Stimulated activated CD4-positive, alpha-beta T cell treated with anti-CD3 and anti-CD28 coated beads, Interleukin-1b, Interleukin-23, amount 100 ng/mL, for 24 hours (primary cell): ENCODE measurements around the gene DBNDD1.
"Not testable (repeated sequence)": the region's sequence is repeated elsewhere in the genome, so short reads cannot be mapped to it uniquely, and the experiment has no call there.

ENCODE experiments used
- DNase-seq, 4 experiments: peaks; one replicate each; pipeline ENCODE4 v3.0.0-alpha.2; 2020; ENCODE audit warnings: low read depth in 4 of 4, low spot score in 1 of 4

The DBNDD1 gene

DNA sequence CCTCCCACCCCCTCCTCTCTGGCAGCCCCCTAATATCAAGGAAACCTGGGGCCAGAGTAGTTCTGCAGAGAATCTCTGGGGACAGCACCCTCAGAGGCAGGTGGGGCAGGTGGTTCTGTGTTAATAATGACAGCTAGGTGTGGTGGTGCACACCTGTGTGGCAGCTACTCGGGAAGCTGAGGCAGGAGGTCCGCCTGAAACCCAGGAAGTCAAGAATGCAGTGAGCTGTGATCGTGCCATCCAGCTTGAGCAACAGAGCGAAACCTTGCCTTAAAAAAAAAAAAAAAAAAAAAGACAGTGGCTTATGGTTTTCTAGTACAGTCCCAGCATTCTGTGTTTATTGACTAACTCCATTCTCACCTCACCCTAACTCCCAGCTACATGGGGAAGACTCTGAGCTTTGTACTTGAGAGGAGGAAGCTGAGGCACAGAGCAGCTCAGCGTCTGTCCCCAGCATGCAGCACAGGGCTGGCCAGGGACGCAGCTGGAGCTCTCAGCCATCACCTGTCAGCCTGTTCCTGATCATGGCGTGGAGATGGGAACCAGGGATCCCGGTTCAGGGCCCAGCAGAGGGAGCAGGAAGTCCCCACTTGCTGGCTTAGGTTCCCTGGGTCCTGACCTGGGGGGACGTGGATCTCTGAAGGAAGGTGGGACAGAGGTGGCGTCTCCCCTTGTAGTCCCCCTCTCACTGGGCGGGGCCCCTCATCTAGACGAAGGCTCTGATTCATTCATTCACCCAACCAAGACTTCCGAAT lies 6.1 kb downstream of the DBNDD1 start:
- no peak for DNase-seq

DNA sequence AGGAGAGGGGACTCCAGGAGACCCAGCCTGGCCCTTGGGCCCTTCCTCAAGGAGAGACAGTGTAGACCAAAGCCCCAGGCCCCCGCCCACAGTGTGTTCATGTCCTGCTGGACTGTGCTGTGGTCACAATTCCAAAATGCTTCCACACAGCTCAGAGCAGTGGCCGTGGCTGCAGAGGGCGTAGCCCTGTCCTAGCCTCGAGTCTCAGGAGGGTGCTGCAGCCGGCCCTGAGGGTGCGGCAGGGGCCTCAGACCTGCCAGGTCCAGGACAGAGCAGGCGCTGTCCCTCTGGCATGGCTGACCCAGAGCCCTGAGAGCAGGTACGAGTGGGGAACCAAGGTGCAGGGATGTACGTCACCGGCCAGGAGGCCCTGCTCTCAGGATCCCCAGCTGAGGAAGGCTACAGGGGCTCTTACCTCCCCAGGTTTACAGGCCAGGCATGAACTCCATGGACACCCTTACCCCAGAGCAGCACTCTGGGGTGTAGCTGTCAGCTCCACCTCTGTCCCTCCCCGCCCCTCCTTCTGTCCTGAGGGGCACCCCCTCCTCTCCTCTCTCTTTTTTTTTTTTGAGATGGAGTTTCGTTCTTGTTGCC lies 7.3 kb downstream of the DBNDD1 start:
- no peak for DNase-seq

DNA sequence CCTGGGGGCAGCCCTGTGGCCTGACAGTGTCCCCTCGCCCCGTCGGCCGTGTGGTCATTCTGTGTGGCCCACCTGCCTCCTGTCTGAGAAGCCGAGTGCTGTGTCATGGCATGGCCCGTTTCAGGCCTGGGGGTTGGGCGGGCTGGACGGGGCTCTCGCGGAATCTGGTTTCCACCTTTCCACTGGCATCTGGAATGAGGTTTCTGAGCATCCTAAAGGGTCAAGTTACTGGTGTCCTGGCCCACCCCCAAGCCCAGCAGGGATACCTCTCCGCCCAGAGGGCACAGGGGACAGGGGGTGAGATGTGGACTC lies 7.8 kb downstream of the DBNDD1 start:
- DNase-seq: no peak

DNA sequence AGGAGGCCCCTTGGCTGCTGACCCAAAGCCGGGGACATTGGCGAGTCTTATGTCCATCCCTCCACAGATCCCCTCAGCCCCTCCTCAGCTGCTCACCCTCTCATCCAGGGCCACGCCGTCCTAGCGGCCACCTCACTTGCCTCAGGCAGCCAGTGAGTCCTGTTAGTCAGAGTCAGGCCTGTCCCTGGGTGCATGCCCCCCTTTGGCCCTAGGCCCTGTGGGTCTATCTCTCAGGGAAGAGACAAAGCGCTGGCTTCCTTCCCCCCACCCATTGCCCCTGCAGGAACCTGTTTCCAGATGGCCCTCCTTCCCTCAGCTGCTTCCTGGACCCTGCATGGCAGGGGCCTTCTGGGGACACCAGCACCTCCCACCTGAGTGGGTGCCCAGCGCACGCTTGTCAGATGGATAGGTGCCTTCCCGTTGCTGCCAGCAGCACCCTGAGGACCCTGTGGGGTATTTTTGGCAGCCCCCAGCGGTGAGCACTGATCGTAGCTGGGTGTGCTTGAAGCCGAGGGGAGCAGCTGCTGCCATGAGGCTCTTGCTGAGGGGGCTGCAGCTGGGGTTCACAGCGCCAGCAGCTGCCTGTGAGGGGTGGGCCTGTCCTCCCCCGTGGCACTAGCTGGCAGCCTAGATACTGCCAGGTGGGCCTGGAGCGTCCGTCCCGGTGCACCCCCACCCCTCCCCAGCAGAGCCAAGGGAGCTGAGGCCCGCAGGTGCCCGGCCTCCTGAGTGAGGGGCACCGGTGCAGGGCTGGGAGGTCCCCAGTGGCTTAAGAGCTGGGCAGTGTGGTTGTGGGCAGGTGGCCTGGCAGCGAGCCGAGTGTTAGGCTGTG lies 8.4 kb downstream of the DBNDD1 start:
- DNase-seq: no peak

DNA sequence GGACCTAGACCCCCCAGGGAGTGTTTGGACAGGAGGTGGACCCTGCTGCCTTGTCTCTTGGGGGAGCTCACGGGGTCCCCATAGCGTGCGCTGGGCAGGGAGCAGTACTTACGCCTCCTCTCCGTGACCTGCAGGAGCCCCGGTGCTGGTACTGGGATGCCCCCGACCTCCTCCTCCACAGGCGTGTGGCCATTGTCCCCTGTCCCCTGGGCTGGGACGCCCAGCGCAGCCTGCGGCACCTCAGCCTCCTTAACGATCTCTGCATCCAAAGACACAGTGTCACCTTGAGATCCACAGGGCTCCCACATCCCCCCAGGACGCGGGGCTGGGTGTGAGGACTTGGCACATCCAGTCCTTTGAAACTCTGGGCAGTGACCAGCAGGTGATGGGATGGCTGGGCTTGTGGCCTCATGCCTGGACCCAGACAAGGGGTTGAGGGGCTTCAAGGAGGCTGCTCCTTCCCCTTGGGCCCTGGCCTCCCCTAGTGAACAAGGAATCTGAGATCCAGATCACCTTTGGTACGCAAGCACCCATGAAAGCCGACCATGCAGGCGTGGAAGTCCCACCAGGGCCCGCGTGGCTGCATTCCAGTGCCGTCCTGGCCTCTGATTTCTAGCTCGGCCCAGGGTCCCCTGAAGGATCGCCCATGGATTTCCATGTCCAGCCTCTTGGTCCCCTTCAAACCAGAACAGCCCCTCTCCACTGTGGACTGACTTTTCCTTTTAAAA lies 9.9 kb downstream of the DBNDD1 start:
- no peak for DNase-seq

DNA sequence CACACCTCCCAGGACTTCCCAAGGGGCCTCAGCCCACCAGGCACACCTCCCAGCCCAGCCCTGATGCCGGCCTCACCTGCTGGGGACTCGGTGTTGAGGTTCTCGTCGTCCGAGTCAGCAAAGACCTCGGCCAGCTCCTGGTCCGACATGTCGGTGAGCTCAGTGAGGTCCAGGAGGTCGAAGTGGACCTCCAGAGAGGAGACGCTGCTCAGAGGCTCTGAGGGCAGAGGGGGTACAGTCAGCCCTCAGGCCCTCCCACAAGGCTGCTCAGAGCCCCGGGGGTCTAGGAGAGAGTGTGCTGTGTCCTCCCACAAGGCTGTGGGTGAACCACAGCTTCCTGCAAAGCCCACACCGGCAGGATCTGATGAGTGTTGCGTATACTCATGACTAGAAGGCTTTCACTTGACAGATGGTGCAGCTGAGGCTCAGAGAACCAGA lies 10.5 kb downstream of the DBNDD1 start:
- DNase-seq: peak; percentile 20 to 47 (median 34)

DNA sequence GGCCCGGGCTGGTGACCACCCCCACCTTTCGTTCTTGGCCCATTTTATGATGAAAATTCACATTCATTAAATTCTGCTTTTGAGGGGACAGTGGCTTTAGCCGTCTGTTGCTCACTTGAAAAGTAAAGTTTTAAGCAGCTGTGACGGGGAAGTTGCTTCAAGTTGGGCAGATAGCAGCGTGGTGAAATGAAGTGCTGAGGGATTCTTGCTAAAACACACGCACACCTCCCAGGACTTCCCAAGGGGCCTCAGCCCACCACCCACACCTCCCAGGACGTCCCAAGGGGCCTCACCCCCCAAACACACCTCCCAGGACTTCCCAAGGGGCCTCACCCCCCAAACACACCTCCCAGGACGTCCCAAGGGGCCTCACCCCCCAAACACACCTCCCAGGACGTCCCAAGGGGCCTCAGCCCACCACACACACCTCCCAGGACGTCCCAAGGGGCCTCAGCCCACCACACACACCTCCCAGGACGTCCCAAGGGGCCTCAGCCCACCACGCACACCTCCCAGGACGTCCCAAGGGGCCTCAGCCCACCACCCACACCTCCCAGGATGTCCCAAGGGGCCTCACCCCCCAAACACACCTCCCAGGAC lies 11.5 kb downstream of the DBNDD1 start:
- DNase-seq: not testable (repeated sequence)

DNA sequence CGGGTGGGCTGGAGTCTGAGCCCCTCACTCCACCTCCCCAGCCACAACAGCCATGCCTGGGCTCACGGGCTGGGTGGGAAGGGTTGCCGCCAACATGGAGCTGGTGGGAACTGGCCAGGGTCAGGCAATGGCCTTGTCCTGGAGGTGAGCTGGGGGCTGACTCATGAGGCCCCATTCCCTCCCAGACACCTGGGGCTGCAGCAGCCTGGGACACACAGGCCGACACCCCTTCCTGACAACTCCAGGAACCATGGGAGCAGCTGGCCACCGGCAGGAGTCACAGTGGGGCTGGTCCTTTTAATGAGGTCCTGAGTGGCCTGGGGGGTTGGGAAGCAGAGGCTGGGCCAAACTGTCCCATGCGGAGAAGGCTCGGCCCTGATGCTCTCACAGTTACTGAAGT lies 12.2 kb downstream of the DBNDD1 start:
- DNase-seq: no peak

DNA sequence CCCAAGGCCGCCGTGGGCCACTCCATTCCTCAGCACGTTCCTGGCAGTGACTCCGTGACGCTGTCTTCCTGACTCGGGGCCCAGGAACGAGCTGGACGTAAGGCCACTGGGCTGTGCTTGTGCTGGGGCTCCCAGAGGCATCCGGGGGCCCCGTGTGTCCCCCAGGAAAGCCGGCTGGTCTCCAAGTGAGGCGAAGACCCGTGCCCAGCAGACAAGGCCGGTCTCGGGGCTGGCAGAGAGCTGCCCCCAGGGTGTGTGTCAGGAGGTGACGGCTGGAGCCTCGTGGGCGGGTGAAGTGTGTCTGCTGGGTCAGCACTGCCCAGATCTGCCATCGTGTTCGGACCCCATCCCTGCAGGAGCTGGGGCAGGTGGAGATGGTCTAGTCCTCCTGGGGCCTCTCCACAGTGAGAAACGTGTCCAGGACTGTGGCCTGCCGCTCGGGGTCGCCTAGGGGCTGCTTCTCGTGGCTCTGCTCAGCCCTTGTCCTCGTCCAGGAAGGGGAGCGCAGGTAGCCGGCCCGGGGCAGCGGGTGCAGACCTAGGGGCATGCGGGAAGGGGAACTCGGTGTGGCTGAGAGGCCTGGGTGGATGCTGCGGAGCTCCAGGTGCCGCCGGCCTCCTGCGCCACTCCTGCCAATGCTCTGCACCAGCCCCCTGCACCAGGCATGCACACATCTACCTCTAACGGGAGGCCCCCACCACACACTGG lies 13.1 kb downstream of the DBNDD1 start:
- DNase-seq: no peak

DNA sequence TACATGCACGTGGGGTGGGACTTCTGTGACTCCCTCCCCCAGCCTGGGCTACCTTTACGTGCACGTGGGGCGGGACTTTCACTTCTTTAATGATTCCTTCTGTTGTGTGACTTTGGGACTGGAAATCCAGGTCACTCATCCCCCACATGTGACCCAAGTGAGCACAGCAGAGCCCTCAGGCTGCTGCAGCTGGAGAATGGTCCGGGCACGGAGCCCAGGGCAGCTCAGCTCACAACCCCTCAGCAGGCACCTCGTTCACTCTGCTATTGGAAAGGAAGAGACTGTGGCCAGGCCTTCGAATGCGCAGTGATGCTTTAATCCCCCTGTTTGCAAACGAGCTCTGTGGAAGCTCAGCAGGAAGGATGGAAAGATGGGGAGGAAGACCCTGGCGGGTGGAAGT lies 14.7 kb downstream of the DBNDD1 start:
- DNase-seq: no peak

DNA sequence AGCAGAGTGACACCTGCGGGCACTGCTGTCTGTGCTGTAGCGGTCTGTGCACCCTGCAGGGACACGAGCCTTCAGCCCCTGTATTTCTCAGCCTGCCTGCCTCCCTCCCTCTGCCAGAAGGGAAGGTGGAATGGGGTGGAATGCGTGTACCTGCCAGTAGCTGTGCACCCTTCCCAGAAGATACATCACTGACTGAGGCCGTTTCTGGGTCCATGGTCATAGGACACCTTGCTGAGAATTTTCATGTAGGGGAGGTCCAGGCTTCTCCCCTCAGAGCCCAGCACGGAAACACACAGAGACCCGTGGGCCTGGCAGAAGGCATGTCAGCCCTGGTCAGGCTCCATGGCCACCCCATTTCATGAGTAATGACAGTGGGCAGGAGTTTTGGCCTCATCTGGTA lies 16.5 kb downstream of the DBNDD1 start:
- DNase-seq: no peak

DNA sequence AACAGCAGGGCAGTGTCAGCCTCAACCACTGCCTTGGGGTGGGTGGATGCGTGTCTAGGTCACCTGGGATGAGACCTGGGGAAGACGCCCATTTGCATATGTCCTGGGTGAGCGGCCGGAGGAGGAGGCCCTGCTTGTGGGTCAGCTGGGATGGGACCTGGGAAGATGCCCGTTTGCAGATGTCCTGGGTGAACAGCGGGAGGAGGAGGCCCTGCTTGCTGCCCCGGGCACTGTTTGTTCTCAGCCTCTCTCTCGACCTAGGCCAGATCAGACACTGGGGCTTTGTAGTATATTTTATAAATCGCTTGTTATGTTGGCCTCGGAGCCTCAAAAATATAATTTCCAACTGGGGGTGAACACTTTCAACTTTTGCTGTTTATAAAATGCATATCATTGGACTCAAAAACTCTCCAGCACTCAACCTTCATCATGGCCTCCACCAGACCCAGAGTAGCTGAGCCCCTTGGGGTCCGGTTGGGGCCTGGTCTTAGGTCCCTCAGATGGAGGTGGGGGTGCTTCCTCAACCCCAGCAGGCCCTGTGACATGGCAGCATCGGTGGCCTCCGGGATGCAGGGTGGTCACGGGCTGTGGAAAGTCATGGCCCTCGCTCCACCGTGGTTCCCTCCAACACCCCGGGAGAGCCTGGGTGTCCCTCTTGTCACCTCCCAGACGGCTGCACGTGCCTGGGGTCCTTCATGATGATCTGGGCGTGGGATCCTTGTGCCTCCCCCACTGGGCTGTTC lies 17.3 kb downstream of the DBNDD1 start:
- DNase-seq: no peak

DNA sequence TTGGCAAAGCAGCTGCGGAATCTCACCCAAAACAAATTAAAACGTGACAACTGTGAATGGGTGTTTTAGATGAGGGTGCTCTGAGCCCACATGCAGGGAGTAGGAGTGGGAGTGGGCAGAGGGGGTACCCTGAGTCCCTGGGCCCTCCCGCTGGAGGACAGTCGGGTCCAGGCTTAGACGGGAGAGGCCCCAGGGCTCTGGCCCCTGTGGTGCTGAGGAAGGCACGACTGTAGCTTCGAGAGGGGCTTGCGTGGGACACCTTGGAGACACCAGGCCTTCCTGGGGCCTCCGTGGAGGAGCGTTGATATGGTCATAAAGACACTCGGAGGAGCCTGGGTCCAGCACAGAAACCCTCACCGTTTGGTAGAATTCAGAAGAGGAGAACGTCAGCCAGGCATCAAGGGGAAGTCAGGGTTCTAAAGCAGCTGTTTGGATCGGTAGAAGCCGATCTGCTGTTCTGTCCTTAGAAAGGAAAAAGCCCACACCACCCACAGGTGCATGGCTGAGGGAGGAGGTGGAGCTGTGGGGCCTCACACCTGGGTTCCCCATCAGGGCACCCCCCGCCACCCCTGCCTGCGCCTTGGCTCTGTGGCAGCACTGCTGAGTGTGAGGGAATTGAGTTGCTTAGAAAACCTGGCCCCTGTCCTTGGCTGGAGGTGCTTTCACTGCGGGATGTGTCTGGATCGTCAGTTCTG lies 18.4 kb downstream of the DBNDD1 start:
- no peak for DNase-seq

DNA sequence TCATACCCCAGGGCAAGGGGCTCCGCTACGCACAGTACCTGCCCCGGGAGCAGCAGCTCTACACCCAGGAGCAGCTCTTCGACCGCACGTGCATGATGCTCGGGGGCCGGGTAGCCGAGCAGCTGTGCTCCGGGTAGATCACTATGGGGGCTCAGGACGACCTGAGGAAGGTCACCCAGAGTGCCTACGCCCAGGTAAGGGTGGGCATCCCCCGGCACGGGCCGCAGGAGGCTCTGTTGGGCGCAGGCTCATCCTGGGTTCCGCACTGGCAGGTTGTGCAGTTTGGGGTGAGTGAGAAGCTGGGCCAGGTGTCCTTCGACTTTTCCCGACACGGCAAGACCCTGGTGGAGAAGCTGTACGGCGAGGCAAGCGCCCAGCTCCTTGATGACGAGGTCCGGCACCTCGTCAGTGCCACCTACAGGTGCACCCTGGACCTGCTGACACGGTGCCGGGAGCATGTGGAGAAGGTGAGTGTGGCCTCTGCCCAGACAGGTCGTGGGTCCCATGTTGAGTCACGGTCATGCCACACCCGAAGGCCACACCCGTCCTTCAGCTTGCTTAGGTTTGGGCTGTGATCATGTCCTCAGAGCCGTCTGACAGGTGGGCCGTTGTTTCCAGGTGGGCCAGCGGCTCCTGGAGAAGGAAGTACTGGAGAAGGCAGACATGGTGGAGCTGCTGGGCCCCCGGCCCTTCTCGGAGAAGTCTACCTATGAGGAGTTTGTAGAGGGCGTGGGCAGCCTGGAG lies 19.3 kb downstream of the DBNDD1 start:
- DNase-seq: no peak

DNA sequence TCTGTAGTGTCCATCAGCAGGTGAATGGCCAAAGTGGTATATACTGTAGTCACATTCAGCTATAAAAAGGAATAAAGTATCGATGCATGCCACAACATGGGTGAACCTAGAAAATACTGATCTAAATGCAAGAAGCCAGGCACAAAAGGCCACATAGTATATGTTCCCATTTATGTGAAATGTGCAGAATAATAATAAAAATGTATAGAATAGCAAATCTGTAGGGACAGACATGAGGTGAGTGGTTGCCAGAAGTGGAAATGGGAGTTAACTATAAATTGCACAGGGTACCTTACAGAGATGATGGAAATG lies 23.1 kb downstream of the DBNDD1 start:
- no peak for DNase-seq

DNA sequence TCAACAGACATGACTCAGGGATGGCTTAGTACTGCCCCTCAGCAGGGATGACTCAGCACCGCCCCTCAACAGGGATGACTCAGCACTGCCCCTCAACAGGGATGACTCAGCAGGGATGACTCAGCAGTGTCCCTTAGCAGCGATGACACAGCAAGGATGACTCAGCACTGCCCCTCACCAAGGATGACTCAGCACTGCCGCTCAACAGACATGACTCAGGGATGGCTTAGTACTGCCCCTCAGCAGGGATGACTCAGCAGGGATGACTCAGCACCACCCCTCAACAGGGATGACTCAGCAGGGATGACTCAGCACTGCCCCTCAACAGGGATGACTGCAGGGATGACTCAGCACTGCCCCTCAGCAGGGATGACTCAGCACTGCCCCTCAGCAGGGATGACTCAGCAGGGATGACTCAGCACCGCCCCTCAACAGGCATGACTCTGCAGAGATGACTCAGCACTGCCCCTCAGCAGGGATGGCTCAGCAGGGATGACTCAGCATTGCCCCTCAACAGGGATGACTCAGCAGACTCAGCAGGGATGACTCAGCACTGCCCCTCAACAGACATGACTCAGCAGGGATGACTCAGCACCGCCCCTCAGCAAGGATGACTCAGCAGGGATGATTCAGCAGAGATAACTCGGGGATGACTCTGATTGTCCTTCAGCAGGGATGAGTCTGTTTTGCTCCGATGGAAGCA lies 23.6 kb downstream of the DBNDD1 start:
- peak in 3 of 4 experiments; percentile 15 to 30 (median 16) for DNase-seq

DNA sequence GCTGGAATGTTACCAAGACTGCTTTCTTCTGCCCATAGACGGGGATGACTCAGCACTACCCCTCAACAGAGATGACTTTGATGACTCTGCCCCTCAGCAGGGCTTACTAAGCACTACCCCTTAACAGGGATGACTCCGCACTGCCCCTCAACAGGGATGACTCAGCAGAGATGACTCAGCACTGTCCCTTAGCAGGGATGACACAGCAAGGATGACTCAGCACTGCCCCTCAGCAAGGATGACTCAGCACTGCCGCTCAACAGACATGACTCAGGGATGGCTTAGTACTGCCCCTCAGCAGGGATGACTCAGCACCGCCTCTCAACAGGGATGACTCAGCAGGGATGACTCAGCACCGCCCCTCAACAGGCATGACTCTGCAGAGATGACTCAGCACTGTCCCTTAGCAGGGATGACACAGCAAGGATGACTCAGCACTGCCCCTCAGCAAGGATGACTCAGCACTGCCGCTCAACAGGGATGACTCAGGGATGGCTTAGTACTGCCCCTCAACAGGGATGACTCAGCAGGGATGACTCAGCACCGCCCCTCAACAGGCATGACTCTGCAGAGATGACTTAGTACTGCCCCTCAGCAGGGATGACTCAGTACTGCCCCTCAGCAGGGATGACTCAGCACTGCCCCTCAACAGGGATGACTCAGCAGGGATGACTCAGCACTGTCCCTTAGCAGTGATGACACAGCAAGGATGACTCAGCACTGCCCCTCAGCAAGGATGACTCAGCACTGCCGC lies 24.4 kb downstream of the DBNDD1 start:
- peak in 2 of 4 experiments; percentile 32 to 33 for DNase-seq

DNA sequence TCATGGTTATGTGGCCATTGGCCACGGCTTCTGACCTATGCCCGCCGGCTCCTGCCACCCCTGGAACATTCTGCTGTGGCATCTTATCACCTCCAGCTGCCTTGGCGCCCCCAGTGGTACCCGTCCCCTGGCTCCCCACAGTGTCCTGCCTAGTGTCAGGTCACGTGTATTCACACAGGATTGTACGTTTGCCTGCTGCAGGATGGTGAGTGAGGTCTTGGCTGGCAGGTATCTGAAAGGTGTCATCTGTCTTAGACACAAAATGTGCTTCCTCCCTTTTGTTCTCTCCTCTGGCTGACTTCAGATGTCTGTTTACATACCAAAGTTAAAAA lies 24.9 kb downstream of the DBNDD1 start:
- DNase-seq: no peak
